OCI-LY1 (cell line): ENCODE data around the gene SEMA3A.

ENCODE experiments used
- EZH2 ChIP-seq: fragments of 200-600 bp; sonication (generic), shearing (Covaris generic); IDR thresholded peaks from 2 replicates; pipeline ENCODE4 v1.8.0; 2017; ENCODE audit warnings: borderline replicate concordance, mixed run types, mild to moderate bottlenecking, antibody characterized with exemption, low read length, moderate library complexity, mixed read lengths
- TF ChIP-seq, protein P1 (sequence below): fragments of 200-600 bp; sonication (generic), shearing (Covaris generic); IDR thresholded peaks from 2 replicates; pipeline ENCODE4 v1.5.1; 2017; ENCODE audit warnings: mild to moderate bottlenecking, antibody characterized with exemption, low read length, moderate library complexity, mixed read lengths

DNA sequence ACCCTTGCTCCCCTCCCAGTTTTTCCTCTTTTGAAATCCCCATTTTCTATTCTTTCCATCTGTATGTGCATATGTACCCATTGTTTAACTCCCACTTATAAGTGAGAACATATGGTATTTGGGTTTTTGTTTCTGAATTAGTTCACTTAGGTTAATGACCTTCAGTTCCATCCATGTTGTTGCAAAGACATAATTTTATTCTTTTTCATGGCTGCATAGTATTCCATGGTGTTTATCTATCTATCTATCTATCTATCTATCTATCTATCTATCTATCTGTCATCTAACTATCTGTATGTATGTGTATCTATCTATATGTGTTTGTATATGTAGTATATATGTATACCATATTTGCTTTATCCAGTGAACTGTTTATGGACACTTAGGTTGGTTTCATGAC is 281.4 kb downstream of the SEMA3A start:
- TF ChIP-seq, protein P1, sequence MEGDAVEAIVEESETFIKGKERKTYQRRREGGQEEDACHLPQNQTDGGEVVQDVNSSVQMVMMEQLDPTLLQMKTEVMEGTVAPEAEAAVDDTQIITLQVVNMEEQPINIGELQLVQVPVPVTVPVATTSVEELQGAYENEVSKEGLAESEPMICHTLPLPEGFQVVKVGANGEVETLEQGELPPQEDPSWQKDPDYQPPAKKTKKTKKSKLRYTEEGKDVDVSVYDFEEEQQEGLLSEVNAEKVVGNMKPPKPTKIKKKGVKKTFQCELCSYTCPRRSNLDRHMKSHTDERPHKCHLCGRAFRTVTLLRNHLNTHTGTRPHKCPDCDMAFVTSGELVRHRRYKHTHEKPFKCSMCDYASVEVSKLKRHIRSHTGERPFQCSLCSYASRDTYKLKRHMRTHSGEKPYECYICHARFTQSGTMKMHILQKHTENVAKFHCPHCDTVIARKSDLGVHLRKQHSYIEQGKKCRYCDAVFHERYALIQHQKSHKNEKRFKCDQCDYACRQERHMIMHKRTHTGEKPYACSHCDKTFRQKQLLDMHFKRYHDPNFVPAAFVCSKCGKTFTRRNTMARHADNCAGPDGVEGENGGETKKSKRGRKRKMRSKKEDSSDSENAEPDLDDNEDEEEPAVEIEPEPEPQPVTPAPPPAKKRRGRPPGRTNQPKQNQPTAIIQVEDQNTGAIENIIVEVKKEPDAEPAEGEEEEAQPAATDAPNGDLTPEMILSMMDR: no peak
- no peak for TF ChIP-seq EZH2
